HG03103 (cell line): ENCODE data around the gene SLC66A3.

ENCODE experiments used
- ATAC-seq: cut with Tn5 transposase; IDR thresholded peaks from one replicate; pipeline ENCODE4 v1.9.1; 2021; ENCODE audit warnings: low read depth; ENCODE audit not compliant: unreplicated experiment

SLC66A3 gene

GRCh38 chr2:11208083-11208482 lies 52.8 kb downstream of the SLC66A3 start:
- ATAC-seq: no peak

DNA sequence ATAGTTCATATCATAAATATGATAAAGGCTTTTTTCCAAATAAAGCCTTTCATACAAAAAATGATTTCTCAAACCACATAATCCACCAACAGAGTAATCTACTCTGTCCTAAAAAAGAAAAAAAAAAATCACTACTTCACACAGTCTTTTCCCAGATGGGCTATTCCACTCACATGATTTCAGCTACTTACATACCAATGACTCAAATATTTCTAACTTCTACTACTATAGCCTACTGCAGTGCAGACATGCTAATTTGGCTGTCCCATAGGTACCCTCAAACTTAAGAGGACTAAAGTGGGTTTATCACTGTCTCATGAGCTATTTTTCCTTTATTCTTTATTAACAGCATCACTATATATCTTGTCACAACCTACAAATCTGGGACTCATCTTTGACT lies 57.4 kb downstream of the SLC66A3 start:
- no peak for ATAC-seq

DNA sequence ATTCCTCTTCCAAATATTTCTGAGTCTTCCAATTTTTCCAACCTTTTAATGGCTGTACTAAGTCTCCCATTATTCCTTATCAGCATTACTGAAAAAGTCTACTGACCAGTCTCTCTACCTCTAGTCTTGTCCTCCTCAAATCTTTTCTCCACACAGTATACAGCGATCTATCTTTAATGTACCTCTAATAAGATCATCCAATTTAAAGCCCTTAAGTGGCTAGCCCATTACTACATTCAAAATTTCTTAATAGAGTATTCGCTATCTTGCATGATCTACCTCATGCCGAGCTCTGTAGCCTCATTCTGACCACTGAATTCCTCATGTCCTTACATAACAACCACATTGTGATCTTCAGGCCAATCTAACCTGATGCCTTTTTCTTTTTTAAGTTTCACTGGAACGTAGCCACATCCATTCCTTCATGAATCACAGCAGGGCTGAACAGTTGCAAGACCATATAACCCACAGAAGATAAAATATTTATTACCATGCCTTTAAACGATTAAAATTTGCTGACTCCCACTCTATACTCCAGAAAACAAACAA lies 57.9 kb downstream of the SLC66A3 start:
- ATAC-seq: no peak

- no peak for ATAC-seq
Measured at GRCh38 chr2:11213975-11214374, 58.7 kb downstream of the SLC66A3 start.

DNA sequence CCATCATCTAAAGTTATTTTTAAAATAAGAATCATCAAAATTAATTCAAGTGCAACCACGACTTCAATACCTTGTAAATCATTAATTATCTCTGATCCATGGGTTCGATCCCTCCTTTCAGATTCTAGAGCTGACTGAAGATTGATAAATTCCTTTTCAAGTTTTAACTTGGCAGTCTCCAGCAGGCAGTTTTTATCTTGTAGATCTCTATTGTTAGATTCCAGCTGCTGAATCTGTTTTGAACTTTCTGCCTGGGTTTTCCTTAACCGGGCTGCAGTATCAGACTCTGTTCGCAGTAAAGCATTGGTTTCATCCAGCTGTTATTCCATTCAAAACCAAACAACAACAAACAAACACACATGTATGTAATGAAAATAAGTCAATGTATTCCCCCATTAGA lies 59.5 kb downstream of the SLC66A3 start:
- ATAC-seq: no peak

DNA sequence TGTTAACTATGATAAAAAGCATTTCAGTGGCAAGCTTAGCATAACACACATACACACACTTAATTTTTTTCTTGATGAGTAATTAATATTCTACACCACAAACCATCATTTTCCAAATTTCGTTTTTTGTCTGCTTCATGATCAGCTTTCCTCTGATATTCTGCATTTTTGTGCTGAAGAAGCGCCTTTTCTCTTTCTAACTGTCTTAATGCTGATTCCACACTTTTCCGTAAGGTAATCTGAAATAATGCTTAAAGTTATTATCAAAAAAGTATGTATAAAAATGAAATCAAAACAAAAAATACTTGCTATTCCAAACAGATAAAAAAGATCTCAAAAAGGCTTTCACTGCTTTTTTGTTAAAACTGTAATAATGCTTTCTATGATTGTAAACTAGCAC lies 60.1 kb downstream of the SLC66A3 start:
- no peak for ATAC-seq

GRCh38 chr2:11220445-11220844 lies 65.2 kb downstream of the SLC66A3 start:
- no peak for ATAC-seq

- ATAC-seq: no peak
Measured at GRCh38 chr2:11222845-11223244, 67.6 kb downstream of the SLC66A3 start.

GRCh38 chr2:11224887-11225286 lies 69.6 kb downstream of the SLC66A3 start:
- ATAC-seq: no peak

GRCh38 chr2:11227595-11227994 lies 72.3 kb downstream of the SLC66A3 start:
- ATAC-seq: no peak
